HCT116 (cell line): Measurements from ENCODE around the gene ACOX3. TPM values are rescaled to one million over a fixed set of nuclear protein-coding genes. Genes with fewer than 3 reads are reported as not detected.

Experiments used
- ATAC-seq: fragments of 200-7000 bp; cut with Tn5 transposase; 2 replicates; pipeline ENCODE4 v1.9.1; 2020; ENCODE audit warnings: mild to moderate bottlenecking, moderate library complexity
- BruUV-seq: library from RNA; stranded (reverse); fragments of 400-500 nt; replicated peaks from 2 replicates; lab custom pipeline; 2021; lab: Mats Ljungman, UMichigan
- CTCF ChIA-PET: fragments of 300-600 bp; sonication (Branson Sonifier 250); formaldehyde crosslinking; loops from one replicate; lab custom pipeline; 2021; ENCODE audit warnings: antibody characterized with exemption; lab: Charles Lee
- POLR2A ChIA-PET: fragments of 300-600, 350-600 bp; sonication (Branson Sonifier 250); formaldehyde crosslinking; loops from one replicate; lab custom pipeline; 2021; ENCODE audit warnings: antibody characterized with exemption; lab: Charles Lee
- RAD21 ChIA-PET, 2 experiments: fragments of 300-600 bp; sonication (Branson Sonifier 250); formaldehyde crosslinking; loops; one replicate each; lab custom pipeline; 2023; ENCODE audit warnings: low total read pairs in 2 of 2; ENCODE audit not compliant: uncharacterized antibody in 2 of 2, unreplicated experiment in 2 of 2, low non-redundant PET in 1 of 2; lab: Charles Lee
- DNase-seq: peaks from one replicate; pipeline ENCODE4 v3.0.0-alpha.2; 2010; ENCODE audit warnings: low read depth, low spot score
- H2AFZ ChIP-seq: fragments of 200-600 bp; shearing (Covaris generic), sonication (generic); 2 replicates; pipeline ENCODE4 v1.6.1; 2017; ENCODE audit warnings: low read depth, mixed run types, mixed read lengths, antibody characterized with exemption, low read length; ENCODE audit not compliant: poor library complexity, severe bottlenecking
- H3K27ac ChIP-seq: 2 replicates; pipeline ENCODE4 v1.5.1; 2012; ENCODE audit warnings: low read depth, low read length
- H3K27me3 ChIP-seq: fragments of 200-600 bp; sonication (generic); 2 replicates; pipeline ENCODE4 v1.6.1; 2016; ENCODE audit warnings: mixed run types, low read length, mixed read lengths; ENCODE audit not compliant: insufficient read depth
- H3K36me3 ChIP-seq, 2 experiments: fragments of 200-500 bp in 1 of 2; fragments of 200-600 bp in 1 of 2; sonication (Bioruptor generic) in 1 of 2; sonication (generic) in 1 of 2; 2 replicates each; pipeline versions ENCODE4 v1.5.1 to v1.6.1; 2014 to 2016; ENCODE audit warnings: low read length in 2 of 2, inconsistent platforms in 1 of 2, mixed read lengths in 1 of 2, mixed run types in 1 of 2; ENCODE audit not compliant: insufficient read depth in 2 of 2, control insufficient read depth in 1 of 2
- H3K4me1 ChIP-seq, 2 experiments: fragments of 200-600 bp in 1 of 2; sonication (generic) in 1 of 2; 2 replicates each; pipeline versions ENCODE4 v1.5.1 to v1.6.1; 2012 to 2017; ENCODE audit warnings: low read length in 2 of 2, inconsistent platforms in 1 of 2, mild to moderate bottlenecking in 1 of 2, mixed read lengths in 1 of 2, mixed run types in 1 of 2, moderate library complexity in 1 of 2; ENCODE audit not compliant: insufficient read depth in 2 of 2, control insufficient read depth in 1 of 2
- H3K4me2 ChIP-seq: fragments of 200-600 bp; sonication (generic); 2 replicates; pipeline ENCODE4 v1.6.1; 2017; ENCODE audit warnings: mixed run types, low read length, mixed read lengths
- H3K4me3 ChIP-seq, 2 experiments: fragments of 200-600 bp in 1 of 2; sonication (generic) in 1 of 2; replicated peaks in 1 of 2; 2 replicates each; pipeline ENCODE4 v1.5.1; 2011 to 2016; ENCODE audit warnings: low read length in 2 of 2, control low read depth in 1 of 2, low read depth in 1 of 2, mild to moderate bottlenecking in 1 of 2, mixed read lengths in 1 of 2, mixed run types in 1 of 2
- H3K79me2 ChIP-seq: fragments of 200-600 bp; sonication (generic); 2 replicates; pipeline ENCODE4 v1.6.1; 2017; ENCODE audit warnings: mild to moderate bottlenecking, mixed run types, low read length, moderate library complexity, mixed read lengths; ENCODE audit not compliant: insufficient read depth
- H3K9ac ChIP-seq: fragments of 200-600 bp; sonication (generic); 2 replicates; pipeline ENCODE4 v1.6.1; 2016; ENCODE audit warnings: low read length, mixed read lengths
- H3K9me2 ChIP-seq: fragments of 200-600 bp; sonication (generic), shearing (Covaris generic); 2 replicates; pipeline ENCODE4 v1.6.1; 2017; ENCODE audit warnings: mixed run types, mild to moderate bottlenecking, moderate library complexity; ENCODE audit not compliant: insufficient read depth
- H3K9me3 ChIP-seq, 2 experiments: fragments of 200-500 bp in 1 of 2; fragments of 200-600 bp in 1 of 2; sonication (Bioruptor generic) in 1 of 2; sonication (generic) in 1 of 2; 2 replicates each; pipeline ENCODE4 v1.6.1; 2014 to 2017; ENCODE audit warnings: low read length in 2 of 2, mixed read lengths in 2 of 2, inconsistent platforms in 1 of 2, low read depth in 1 of 2, mild to moderate bottlenecking in 1 of 2, mixed run types in 1 of 2, moderate library complexity in 1 of 2; ENCODE audit not compliant: control insufficient read depth in 1 of 2, insufficient read depth in 1 of 2
- H4K20me1 ChIP-seq: fragments of 200-600 bp; sonication (generic), shearing (Covaris generic); 2 replicates; pipeline ENCODE4 v1.6.1; 2017; ENCODE audit warnings: mixed run types, mild to moderate bottlenecking, moderate library complexity; ENCODE audit not compliant: insufficient read depth
- CEBPB ChIP-seq: IDR thresholded peaks from 2 replicates; pipeline ENCODE4 v1.6.1; 2012; ENCODE audit warnings: low read depth
- CTCF ChIP-seq, 3 experiments: fragments of 200-600 bp in 1 of 3; sonication (generic) in 1 of 3; IDR thresholded peaks in 2 of 3; conservative IDR thresholded peaks in 1 of 3; 2 replicates each; pipeline ENCODE4 v1.5.1; 2012 to 2017; ENCODE audit warnings: low read depth in 2 of 3, low read length in 2 of 3, antibody characterized with exemption in 1 of 3, borderline replicate concordance in 1 of 3, control low read depth in 1 of 3, mild to moderate bottlenecking in 1 of 3, mixed read lengths in 1 of 3, mixed run types in 1 of 3, moderate library complexity in 1 of 3; ENCODE audit not compliant: insufficient read depth in 1 of 3
- EZH2phosphoT487 ChIP-seq: fragments of 200-600 bp; IDR thresholded peaks from 2 replicates; pipeline ENCODE4 v1.6.1; 2018; ENCODE audit warnings: antibody characterized with exemption, borderline replicate concordance
- POLR2AphosphoS5 ChIP-seq: IDR thresholded peaks from 2 replicates; pipeline ENCODE4 v1.6.1; 2011; ENCODE audit warnings: mild to moderate bottlenecking, low read depth, low read length, moderate library complexity
- RAD21 ChIP-seq: IDR thresholded peaks from 2 replicates; pipeline ENCODE4 v1.6.1; 2012; ENCODE audit warnings: low read depth, mild to moderate bottlenecking
- REST ChIP-seq: IDR thresholded peaks from 2 replicates; pipeline ENCODE4 v1.6.1; 2012; ENCODE audit warnings: low read depth
- TCF7L2 ChIP-seq: IDR thresholded peaks from 2 replicates; pipeline ENCODE4 v1.7.0; 2011; ENCODE audit warnings: borderline replicate concordance, inconsistent platforms; ENCODE audit not compliant: insufficient read depth, insufficient read length; ENCODE audit errors: extremely low read depth
- ZFX ChIP-seq: fragments of 450-650 bp; IDR thresholded peaks from 2 replicates; pipeline ENCODE4 v1.6.1; 2017
- ZNF274 ChIP-seq: fragments of 200-500 bp; sonication (Bioruptor generic); IDR thresholded peaks from 2 replicates; pipeline ENCODE4 v1.6.1; 2014; ENCODE audit warnings: mild to moderate bottlenecking, low read depth, low read length, inconsistent platforms
- intact Hi-C: fragments of 100-400 bp; cut with micrococcal nuclease; formaldehyde crosslinking; loops from 2 replicates; pipeline ENCODE4 v1.10.0; 2022
- total RNA-seq: library from RNA; stranded (reverse); gene quantifications from one replicate; pipeline ENCODE4 v1.2.1, GENCODE V29; 2021; ENCODE audit not compliant: unreplicated experiment

ACOX3 gene
- total RNA-seq, 1 experiment from 2014 or later: 16.9 TPM

GRCh38 chr4:8321220-8321619 lies 119.3 kb downstream of the ACOX3 start:
- H3K79me2 ChIP-seq: no peaks in the 10 kb centered on the region
- TF ChIP-seq TCF7L2 (no peak), RAD21 (no peak), ZFX (no peak), CEBPB (no peak)
- no peaks in the 10 kb centered on the region for H4K20me1 ChIP-seq
- DNase-seq (no peak), ATAC-seq (no peak)
- no peak overlapping the region for H3K4me2 ChIP-seq
- no peaks in the 10 kb centered on the region for H3K9me2 ChIP-seq
- no peak overlapping the region for H3K9ac ChIP-seq
- H3K27me3 ChIP-seq: no peaks in the 10 kb centered on the region
- H3K27ac ChIP-seq: no peak overlapping the region
- no peak overlapping the region for H3K4me3 ChIP-seq
- CTCF ChIA-PET: no interaction called here
- no TSS peak for BruUV-seq
- RAD21 ChIA-PET: no interaction called here
- H3K36me3 ChIP-seq: no peaks in the 10 kb centered on the region
- POLR2A ChIA-PET: no interaction called here
- no peak overlapping the region for H2AFZ ChIP-seq
- no peaks in the 10 kb centered on the region for H3K9me3 ChIP-seq
- intact Hi-C loops: no loop called here
- peaks cover 2 to 6% of the 10 kb centered on the region in 2 experiments for H3K4me1 ChIP-seq

- CTCF ChIA-PET: interaction anchor here (1.1 kb wide), 1 partner anchor 83 kb away, joined by 4 read pairs; no protein-coding TSS in a partner anchor
- Histone ChIP-seq H3K9me2 (no peaks in the 10 kb centered on the region), H3K4me2 (no peak overlapping the region), H3K79me2 (no peaks in the 10 kb centered on the region), H3K9me3 (no peaks in the 10 kb centered on the region)
- no TSS peak for BruUV-seq
- TF ChIP-seq EZH2phosphoT487: no peak
- TF ChIP-seq POLR2AphosphoS5: no peak
- peak; percentile 44 for TF ChIP-seq RAD21
- no peak for TF ChIP-seq REST
- TF ChIP-seq ZNF274: no peak
- peak; percentile 12 to 47 (median 40); a peak in 5 of 6 replicates for TF ChIP-seq CTCF (IDR thresholded peaks at IDR 0.05 in 2 of 3, conservative IDR thresholded peaks at IDR 0.05 in 1 of 3; ENCODE audit: borderline replicate concordance in 1 of 3, insufficient read depth in 1 of 3, low read depth in 2 of 3, low read length in 2 of 3)
- TF ChIP-seq, all 23 proteins: peak for 2
- DNase-seq: no peak
- H3K36me3 ChIP-seq: no peaks in the 10 kb centered on the region
- no peaks in the 10 kb centered on the region for H4K20me1 ChIP-seq
- no peak overlapping the region for H3K9ac ChIP-seq
- ChIA-PET RAD21 (interaction anchor here in 1 of 2 experiments (0.6 kb wide), 1 partner anchor 54 kb away, joined by 4 read pairs; no protein-coding TSS in a partner anchor), POLR2A (no interaction called here)
- H3K4me3 ChIP-seq: no peak overlapping the region
- intact Hi-C loops: no loop called here
- H3K27ac ChIP-seq: no peak overlapping the region
- no peak overlapping the region for H2AFZ ChIP-seq
- peaks cover 11 to 15% of the 10 kb centered on the region in 2 experiments for H3K4me1 ChIP-seq
- H3K27me3 ChIP-seq: no peaks in the 10 kb centered on the region
- ATAC-seq: peak; percentile 53
Observed at GRCh38 chr4:8320386-8320750, 120.2 kb downstream of the ACOX3 start.
